T-helper 1 cell treated with Interleukin-12 subunit alpha and Interleukin-12 subunit beta and Interleukin-4 antibody, amounts not matched to agents 30 μg/mL and 1 μg/mL, for 36 hours (primary cell): ENCODE results near the gene WDR73.

Source experiments
- H3K27ac Mint-ChIP-seq: one replicate; pipeline ENCODE4 v1.8.0; 2021; ENCODE audit warnings: mild to moderate bottlenecking, mixed read lengths
- H3K27me3 Mint-ChIP-seq: one replicate; pipeline ENCODE4 v1.8.0; 2021; ENCODE audit warnings: low read depth, mixed read lengths
- H3K36me3 Mint-ChIP-seq: one replicate; pipeline ENCODE4 v1.8.0; 2021; ENCODE audit warnings: low read depth, mixed read lengths
- H3K4me1 Mint-ChIP-seq: one replicate; pipeline ENCODE4 v1.8.0; 2021; ENCODE audit warnings: low read depth, mixed read lengths
- H3K4me3 Mint-ChIP-seq: one replicate; pipeline ENCODE4 v1.8.0; 2021; ENCODE audit warnings: mild to moderate bottlenecking, moderate library complexity, mixed read lengths
- H3K9me3 Mint-ChIP-seq: one replicate; pipeline ENCODE4 v1.8.0; 2021; ENCODE audit warnings: mixed read lengths

The WDR73 gene

GRCh38 chr15:84668221-84668982 lies 14.3 kb upstream of the WDR73 start:
- Mint-ChIP-seq H3K4me1 (peaks cover 13% of the 10 kb centered on the region), H3K27me3 (no peaks in the 10 kb centered on the region), H3K36me3 (peaks cover 44% of the 10 kb centered on the region), H3K27ac (no peak overlapping the region), H3K9me3 (no peaks in the 10 kb centered on the region), H3K4me3 (no peak overlapping the region)

- H3K9me3 Mint-ChIP-seq, result no peaks in the 10 kb centered on the region
- H3K4me3 Mint-ChIP-seq, result no peak overlapping the region
- H3K36me3 Mint-ChIP-seq, result peaks cover 38% of the 10 kb centered on the region
- peaks cover 9% of the 10 kb centered on the region for H3K4me1 Mint-ChIP-seq
- no peaks in the 10 kb centered on the region for H3K27me3 Mint-ChIP-seq
- no peak overlapping the region for H3K27ac Mint-ChIP-seq
Observed at GRCh38 chr15:84666373-84666772, 12.3 kb upstream of the WDR73 start.

- no peaks in the 10 kb centered on the region for H3K9me3 Mint-ChIP-seq
- H3K4me3 Mint-ChIP-seq, result no peak overlapping the region
- no peak overlapping the region for H3K27ac Mint-ChIP-seq
- peaks cover 14% of the 10 kb centered on the region for H3K36me3 Mint-ChIP-seq
- no peaks in the 10 kb centered on the region for H3K27me3 Mint-ChIP-seq
- peaks cover 15% of the 10 kb centered on the region for H3K4me1 Mint-ChIP-seq
Observed at GRCh38 chr15:84661001-84661400, 6.9 kb upstream of the WDR73 start.

GRCh38 chr15:84659904-84660781 lies 6.1 kb upstream of the WDR73 start:
- H3K4me3 Mint-ChIP-seq, result no peak overlapping the region
- no peaks in the 10 kb centered on the region for H3K9me3 Mint-ChIP-seq
- H3K36me3 Mint-ChIP-seq, result peaks cover 8% of the 10 kb centered on the region
- H3K4me1 Mint-ChIP-seq, result peaks cover 15% of the 10 kb centered on the region
- H3K27me3 Mint-ChIP-seq, result no peaks in the 10 kb centered on the region
- H3K27ac Mint-ChIP-seq, result no peak overlapping the region

- no peaks in the 10 kb centered on the region for H3K27me3 Mint-ChIP-seq
- peak overlapping the region; percentile 55 for H3K27ac Mint-ChIP-seq
- H3K9me3 Mint-ChIP-seq, result no peaks in the 10 kb centered on the region
- H3K4me1 Mint-ChIP-seq, result peaks cover 18% of the 10 kb centered on the region
- H3K36me3 Mint-ChIP-seq, result peaks cover 3% of the 10 kb centered on the region
- peak overlapping the region; percentile 74 for H3K4me3 Mint-ChIP-seq
Observed at GRCh38 chr15:84658788-84659411, 4.8 kb upstream of the WDR73 start.

- H3K36me3 Mint-ChIP-seq, result peaks cover 4% of the 10 kb centered on the region
- peaks cover 21% of the 10 kb centered on the region for H3K4me1 Mint-ChIP-seq
- H3K27ac Mint-ChIP-seq, result peak within 1 kb of the TSS; percentile 55
Observed at GRCh38 chr15:84658080-84658787, 4.2 kb upstream of the WDR73 start, which contains the start of gene NMB. Gene NMB, minus strand, starts transcription at chr15:84658199. Its CDS starts 47 bp downstream, at chr15:84658152.

GRCh38 chr15:84657748-84658079 lies 3.6 kb upstream of the WDR73 start:
- Mint-ChIP-seq H3K9me3 (no peaks in the 10 kb centered on the region), H3K4me1 (peaks cover 21% of the 10 kb centered on the region), H3K27me3 (no peaks in the 10 kb centered on the region), H3K4me3 (peak overlapping the region; percentile 78), H3K27ac (no peak overlapping the region), H3K36me3 (peaks cover 4% of the 10 kb centered on the region)

More at GRCh38 chr15:84658080-84658787, 4.2 kb upstream of the WDR73 start, which contains the start of gene NMB:
- H3K27me3 Mint-ChIP-seq, result no peaks in the 10 kb centered on the region
- peak within 1 kb of the TSS; percentile 78 for H3K4me3 Mint-ChIP-seq
- H3K9me3 Mint-ChIP-seq, result no peaks in the 10 kb centered on the region

- H3K4me1 Mint-ChIP-seq, result peaks cover 24% of the 10 kb centered on the region
- H3K4me3 Mint-ChIP-seq, result peak overlapping the region; percentile 78
- H3K27ac Mint-ChIP-seq, result no peak overlapping the region
- H3K36me3 Mint-ChIP-seq, result peaks cover 9% of the 10 kb centered on the region
- no peaks in the 10 kb centered on the region for H3K9me3 Mint-ChIP-seq
- no peaks in the 10 kb centered on the region for H3K27me3 Mint-ChIP-seq
Observed at GRCh38 chr15:84656972-84657371, 2.9 kb upstream of the WDR73 start.

- Mint-ChIP-seq H3K9me3 (no peaks in the 10 kb centered on the region), H3K27me3 (no peaks in the 10 kb centered on the region), H3K4me3 (peak overlapping the region; percentile 55), H3K4me1 (peaks cover 26% of the 10 kb centered on the region), H3K27ac (peak overlapping the region; percentile 21), H3K36me3 (peaks cover 12% of the 10 kb centered on the region)
Observed at GRCh38 chr15:84654689-84655453, 788 bp upstream of the WDR73 start.

- Mint-ChIP-seq H3K36me3 (peaks cover 18% of the 10 kb centered on the region), H3K4me1 (peaks cover 23% of the 10 kb centered on the region)
Observed at GRCh38 chr15:84653584-84653909, 536 bp downstream of the WDR73 start.

GRCh38 chr15:84649706-84650105 lies 4.4 kb downstream of the WDR73 start:
- H3K36me3 Mint-ChIP-seq, result peaks cover 40% of the 10 kb centered on the region
- no peak overlapping the region for H3K4me3 Mint-ChIP-seq
- peaks cover 24% of the 10 kb centered on the region for H3K4me1 Mint-ChIP-seq
- H3K27me3 Mint-ChIP-seq, result no peaks in the 10 kb centered on the region
- no peak overlapping the region for H3K27ac Mint-ChIP-seq
- no peaks in the 10 kb centered on the region for H3K9me3 Mint-ChIP-seq

More at GRCh38 chr15:84653584-84653909, 536 bp downstream of the WDR73 start:
- H3K27ac Mint-ChIP-seq, result peak overlapping the region; percentile 92
- H3K9me3 Mint-ChIP-seq, result no peaks in the 10 kb centered on the region
- H3K4me3 Mint-ChIP-seq, result peak overlapping the region; percentile 98
- H3K27me3 Mint-ChIP-seq, result no peaks in the 10 kb centered on the region

GRCh38 chr15:84648539-84648938 lies 5.5 kb downstream of the WDR73 start:
- Mint-ChIP-seq H3K9me3 (no peaks in the 10 kb centered on the region), H3K36me3 (peaks cover 42% of the 10 kb centered on the region), H3K27ac (no peak overlapping the region)

GRCh38 chr15:84647726-84648125 lies 6.4 kb downstream of the WDR73 start:
- peaks cover 46% of the 10 kb centered on the region for H3K36me3 Mint-ChIP-seq
- peaks cover 20% of the 10 kb centered on the region for H3K4me1 Mint-ChIP-seq
- no peaks in the 10 kb centered on the region for H3K9me3 Mint-ChIP-seq

More at GRCh38 chr15:84648539-84648938, 5.5 kb downstream of the WDR73 start:
- peaks cover 21% of the 10 kb centered on the region for H3K4me1 Mint-ChIP-seq
- H3K27me3 Mint-ChIP-seq, result no peaks in the 10 kb centered on the region
- H3K4me3 Mint-ChIP-seq, result no peak overlapping the region

More at GRCh38 chr15:84647726-84648125, 6.4 kb downstream of the WDR73 start:
- Mint-ChIP-seq H3K27ac (no peak overlapping the region), H3K4me3 (no peak overlapping the region), H3K27me3 (no peaks in the 10 kb centered on the region)
